Coronary artery (tissue), 2 donors: Measurements from ENCODE around the gene HNRNPU.

Experiments
- DNase-seq: peaks from one replicate; pipeline ENCODE4 v3.0.0-alpha.2; 2017; ENCODE audit warnings: low spot score
- H3K27ac ChIP-seq, 2 donors: fragments of 200-600 bp; sonication (generic); one replicate each; pipeline ENCODE4 v1.5.1; 2016 to 2019
- H3K4me3 ChIP-seq: fragments of 200-600 bp; sonication (generic); 2 replicates; pipeline ENCODE4 v1.5.1; 2016; ENCODE audit warnings: mild to moderate bottlenecking, moderate library complexity
- TF ChIP-seq, protein P1 (sequence below): fragments of 200-600 bp; sonication (generic); IDR thresholded peaks from one replicate; pipeline ENCODE4 v1.5.1; 2019; ENCODE audit warnings: antibody characterized with exemption

The HNRNPU gene

GRCh38 chr1:244802556-244803239 lies 61.6 kb downstream of the HNRNPU start:
- no peak overlapping the region for H3K4me3 ChIP-seq
- H3K27ac ChIP-seq = no peak overlapping the region
- DNase-seq = no peak
- TF ChIP-seq, protein P1, sequence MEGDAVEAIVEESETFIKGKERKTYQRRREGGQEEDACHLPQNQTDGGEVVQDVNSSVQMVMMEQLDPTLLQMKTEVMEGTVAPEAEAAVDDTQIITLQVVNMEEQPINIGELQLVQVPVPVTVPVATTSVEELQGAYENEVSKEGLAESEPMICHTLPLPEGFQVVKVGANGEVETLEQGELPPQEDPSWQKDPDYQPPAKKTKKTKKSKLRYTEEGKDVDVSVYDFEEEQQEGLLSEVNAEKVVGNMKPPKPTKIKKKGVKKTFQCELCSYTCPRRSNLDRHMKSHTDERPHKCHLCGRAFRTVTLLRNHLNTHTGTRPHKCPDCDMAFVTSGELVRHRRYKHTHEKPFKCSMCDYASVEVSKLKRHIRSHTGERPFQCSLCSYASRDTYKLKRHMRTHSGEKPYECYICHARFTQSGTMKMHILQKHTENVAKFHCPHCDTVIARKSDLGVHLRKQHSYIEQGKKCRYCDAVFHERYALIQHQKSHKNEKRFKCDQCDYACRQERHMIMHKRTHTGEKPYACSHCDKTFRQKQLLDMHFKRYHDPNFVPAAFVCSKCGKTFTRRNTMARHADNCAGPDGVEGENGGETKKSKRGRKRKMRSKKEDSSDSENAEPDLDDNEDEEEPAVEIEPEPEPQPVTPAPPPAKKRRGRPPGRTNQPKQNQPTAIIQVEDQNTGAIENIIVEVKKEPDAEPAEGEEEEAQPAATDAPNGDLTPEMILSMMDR = no peak

DNA sequence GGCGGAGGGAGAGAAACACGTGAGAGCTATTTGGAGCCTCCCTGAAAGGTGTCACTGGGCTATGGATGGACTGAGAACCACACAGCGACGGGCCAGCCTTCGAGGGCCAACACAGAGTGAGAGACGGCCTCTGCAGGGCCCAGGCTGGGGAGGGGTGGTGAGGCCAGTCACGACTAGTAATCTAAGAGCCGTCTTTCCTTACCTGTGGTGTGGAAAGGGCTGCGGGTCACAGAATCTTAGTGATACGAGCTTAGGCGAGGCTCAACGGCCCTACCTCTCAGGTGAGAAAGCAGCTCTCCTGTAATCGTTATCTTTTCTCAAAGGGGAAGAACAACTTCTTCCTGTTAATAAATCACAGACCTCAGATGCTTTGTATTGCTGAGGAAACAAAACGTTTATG lies 62.3 kb downstream of the HNRNPU start:
- Histone ChIP-seq H3K27ac (no peak overlapping the region), H3K4me3 (no peak overlapping the region)
- no peak for DNase-seq
- TF ChIP-seq, protein P1 = no peak

DNA sequence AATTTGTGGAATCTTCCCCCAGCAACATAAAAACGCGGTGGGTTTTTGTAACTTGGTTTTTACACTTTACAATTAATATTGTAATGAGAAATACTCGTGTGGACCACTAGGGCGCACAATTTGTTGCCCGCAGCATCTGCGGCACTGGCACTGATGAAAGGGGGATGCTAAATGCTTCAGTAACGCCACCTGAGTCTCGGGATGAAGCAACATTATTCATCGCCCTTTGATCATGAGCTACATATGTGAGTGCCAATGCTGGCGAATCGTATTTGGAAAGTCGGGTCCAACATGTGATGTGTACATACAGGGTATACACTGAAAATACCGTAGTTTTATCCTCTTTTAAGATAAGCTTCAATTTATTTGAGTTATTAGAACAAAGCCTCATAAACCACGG lies 63.1 kb downstream of the HNRNPU start:
- Histone ChIP-seq H3K4me3 (no peak overlapping the region), H3K27ac (no peak overlapping the region)
- no peak for DNase-seq
- TF ChIP-seq, protein P1 = peak; percentile 22

DNA sequence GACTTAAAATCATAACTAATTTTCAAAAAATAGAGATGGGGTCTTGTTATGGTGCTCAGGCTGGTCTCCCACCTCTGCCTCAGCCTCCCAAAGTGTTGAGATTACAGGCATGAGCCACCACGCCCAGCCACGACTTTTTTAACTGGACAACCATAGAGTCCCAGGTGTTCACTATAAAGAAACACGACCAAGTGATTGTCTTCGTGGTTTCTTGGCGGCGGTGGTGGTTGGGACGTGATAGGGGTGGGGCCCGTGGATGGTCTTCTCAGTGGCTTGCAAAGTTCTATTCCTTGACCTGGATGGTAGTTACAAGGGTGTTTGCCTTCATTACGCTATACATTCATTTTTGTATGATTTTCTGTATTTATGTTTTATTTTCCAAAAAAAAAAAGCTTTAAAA lies 63.5 kb downstream of the HNRNPU start:
- TF ChIP-seq, protein P1 = no peak
- no peak for DNase-seq
- H3K4me3 ChIP-seq = no peak overlapping the region
- H3K27ac ChIP-seq = no peak overlapping the region
